ENCODE results near the gene EFEMP2. TPM values are rescaled to one million over a fixed set of nuclear protein-coding genes. Genes with fewer than 3 reads are reported as not detected.
"Not testable (repeated sequence)": the region's sequence is repeated elsewhere in the genome, so short reads cannot be mapped to it uniquely, and the experiment has no call there.

The EFEMP2 gene
- total RNA-seq, 1 donor from 2014 or later: 6.0 TPM

GRCh38 chr11:65900899-65901180, 28.2 kb upstream of the EFEMP2 start:
- no peak for ATAC-seq
- DNase-seq (ENCODE audit: low spot score): no peak

- DNase-seq (ENCODE audit: low spot score): peak; percentile 79
- ATAC-seq: peak; percentile 89
Measured at GRCh38 chr11:65900125-65900898, 27.7 kb upstream of the EFEMP2 start, which contains the start of gene FOSL1. FOSL1 (minus strand) TSS chr11:65900388; CDS start chr11:65900339, 49 bp downstream.

DNA sequence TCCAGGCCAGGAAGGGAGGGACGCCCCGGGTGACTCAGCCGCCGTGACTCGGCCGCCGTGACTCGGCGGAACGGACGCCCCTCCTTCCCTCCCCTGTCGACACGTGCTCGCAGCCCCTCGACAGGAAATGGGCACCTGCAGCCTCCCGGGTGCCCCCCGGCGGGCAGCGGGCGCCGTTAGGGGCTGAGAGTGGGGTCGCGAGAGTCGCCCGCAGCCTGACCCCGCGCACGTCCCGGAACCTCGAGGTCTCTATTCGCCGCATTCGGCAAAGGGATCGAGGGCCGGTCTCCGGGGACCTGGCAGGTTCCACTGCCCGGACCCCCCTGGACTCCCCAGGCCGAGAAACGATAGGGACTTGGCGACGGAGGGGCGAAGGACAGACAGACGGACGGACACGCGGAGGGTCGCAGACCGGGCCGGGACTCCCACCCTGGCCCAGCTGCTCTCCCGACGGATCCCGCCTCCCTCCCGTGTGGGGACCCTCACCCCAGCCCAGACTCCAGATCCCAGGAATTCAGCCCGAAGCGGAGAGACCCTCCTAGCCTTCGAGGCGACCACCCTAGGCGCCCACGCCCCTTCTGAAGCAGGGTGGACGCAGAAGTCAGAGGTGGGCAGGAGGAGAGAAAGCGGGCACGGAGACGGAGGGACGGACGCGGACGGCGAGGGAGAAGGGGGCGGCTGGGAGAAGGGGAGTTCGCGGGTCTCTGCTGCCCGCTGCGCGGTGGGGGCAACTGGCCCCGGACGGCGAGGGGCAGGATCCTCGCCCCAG, 26.9 kb upstream of the EFEMP2 start:
- no peak for DNase-seq (ENCODE audit: low spot score)
- peak; percentile 28 for ATAC-seq

DNA sequence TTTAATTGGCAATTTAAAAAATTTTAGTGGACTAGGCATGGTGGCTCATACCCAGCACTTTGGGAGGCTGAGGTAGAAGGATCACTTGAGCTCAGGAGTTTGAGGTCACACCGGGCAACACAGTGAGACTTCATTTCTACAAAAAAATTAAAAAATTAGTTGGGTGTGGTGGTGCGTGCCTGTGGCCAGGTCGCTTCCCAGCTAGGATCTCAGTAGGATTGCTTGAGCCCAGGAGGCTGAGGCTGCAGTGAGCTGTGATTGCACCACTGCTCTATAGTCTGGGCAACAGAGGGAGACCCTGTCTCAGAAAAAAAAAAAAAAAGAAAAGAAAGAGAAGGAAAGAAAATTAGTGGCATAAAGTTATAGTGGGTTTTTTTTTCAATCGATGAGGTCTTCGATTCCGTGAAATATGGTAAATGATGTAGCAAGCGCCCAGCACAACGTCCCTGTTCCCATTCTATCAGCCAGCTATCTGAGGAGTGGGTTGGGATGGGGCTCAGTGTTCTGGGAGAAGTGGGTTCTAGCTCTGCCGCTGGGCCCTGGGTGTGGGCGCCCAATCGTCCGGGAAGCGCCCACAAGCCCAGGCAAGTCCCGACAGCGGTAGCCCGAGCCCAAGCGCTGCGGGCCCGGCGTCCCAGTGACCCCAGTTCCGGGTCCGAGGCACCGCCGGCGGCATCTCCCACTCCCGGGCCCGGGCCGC, 26.2 kb upstream of the EFEMP2 start:
- no peak for ATAC-seq

GRCh38 chr11:65897020-65897471, 24.4 kb upstream of the EFEMP2 start:
- ATAC-seq (no peak), DNase-seq (ENCODE audit: low spot score) (no peak)

More for the DNA sequence above, 26.2 kb upstream of the EFEMP2 start:
- no peak for DNase-seq (ENCODE audit: low spot score)

DNA sequence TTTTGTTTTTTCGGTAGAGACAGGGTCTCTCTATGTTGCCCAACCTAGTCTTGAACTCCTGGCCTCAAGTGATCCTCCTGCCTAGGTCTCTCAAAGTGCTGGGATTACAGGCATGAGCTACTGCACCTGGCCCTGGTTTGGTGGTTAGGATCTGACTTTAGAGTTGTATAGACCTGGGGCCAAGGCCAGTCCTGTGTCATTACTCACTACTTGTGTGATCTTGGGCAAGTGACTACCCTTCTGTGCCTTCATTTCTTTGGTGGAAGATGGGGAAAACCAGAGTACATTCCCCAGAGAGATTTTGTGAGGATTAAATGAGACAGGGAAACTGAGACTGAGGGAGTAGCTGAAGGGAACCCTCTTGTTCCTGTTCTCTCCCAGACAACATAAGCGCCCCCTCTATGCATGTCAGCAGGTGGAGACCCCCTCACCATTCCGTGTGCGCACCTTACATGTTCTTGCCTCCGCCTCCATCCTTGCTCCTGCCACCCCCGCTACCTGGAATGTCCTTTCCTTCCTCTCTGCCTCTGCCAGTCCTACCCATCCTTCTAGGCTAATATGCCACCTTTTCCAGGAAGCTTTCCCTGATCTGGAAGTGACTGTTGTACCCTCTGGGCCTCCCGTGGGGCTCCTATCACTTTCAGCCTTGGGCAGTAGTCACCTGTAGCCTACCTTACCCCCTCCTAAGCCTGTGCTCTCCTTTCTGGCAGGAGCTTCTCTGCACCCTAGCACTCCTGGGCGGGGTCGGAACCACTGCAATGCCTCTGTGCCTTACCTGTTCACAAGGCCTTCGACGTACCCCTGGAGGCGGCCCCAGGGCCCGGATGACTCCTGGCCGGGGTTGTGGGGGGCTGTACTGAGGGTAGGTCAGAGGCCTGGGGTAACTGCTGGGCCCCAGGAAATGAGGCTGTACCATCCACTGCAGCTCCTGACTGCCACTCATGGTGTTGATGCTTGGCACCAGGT, 23.7 kb upstream of the EFEMP2 start:
- ATAC-seq (no peak), DNase-seq (ENCODE audit: low spot score) (no peak)

DNA sequence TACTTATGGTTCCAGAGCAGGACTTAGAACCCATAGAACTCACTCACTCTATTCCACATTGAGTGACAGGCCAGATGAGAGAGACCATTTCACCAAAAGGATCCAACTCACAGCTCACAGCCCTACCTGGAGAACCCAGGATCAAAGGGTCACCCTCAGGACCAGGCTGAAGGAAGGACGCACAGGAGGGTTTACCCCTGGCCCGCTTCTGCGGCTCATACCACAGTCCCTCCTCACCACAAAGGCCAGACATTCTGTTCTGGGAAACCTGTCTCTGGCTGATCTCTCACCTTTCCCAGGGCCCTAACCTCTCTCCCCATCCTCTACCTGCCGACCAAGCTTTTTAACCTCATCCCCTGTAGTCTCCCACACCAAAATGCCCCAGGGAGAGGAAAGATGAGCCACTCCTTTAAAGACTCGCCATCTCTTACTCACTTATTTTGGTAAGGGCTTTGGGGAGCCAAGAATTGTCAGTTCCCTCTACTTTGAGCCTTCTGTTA, 22.9 kb upstream of the EFEMP2 start:
- no peak for DNase-seq (ENCODE audit: low spot score)
- no peak for ATAC-seq

DNA sequence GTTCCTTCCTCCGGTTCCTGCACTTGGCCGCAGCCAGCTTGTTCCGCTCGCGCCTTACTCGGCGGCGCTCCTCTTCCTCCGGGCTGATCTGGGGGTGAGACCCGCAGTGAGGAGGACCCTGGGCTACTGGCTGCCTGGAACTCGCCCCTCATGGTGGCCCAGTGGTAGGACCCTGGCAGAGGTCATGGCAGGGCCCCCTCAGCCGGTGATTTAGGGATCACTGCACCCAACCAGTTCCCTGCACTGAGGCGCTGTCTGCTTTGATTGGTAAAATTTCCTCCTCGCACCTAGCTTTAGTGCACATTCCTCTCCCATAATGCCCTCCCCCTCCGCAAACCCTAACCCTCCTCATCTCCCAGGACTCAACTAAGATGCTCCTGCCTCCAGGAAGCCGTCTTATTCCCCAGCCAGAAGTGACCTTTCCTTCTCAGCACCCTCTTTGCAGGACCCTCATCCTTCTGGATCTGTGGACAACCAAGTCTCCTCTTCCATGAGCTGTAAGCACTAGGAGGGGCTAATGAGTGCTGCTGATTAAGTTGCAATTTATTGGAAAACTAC, 21.5 kb upstream of the EFEMP2 start:
- DNase-seq (ENCODE audit: low spot score): no peak
- no peak for ATAC-seq

DNA sequence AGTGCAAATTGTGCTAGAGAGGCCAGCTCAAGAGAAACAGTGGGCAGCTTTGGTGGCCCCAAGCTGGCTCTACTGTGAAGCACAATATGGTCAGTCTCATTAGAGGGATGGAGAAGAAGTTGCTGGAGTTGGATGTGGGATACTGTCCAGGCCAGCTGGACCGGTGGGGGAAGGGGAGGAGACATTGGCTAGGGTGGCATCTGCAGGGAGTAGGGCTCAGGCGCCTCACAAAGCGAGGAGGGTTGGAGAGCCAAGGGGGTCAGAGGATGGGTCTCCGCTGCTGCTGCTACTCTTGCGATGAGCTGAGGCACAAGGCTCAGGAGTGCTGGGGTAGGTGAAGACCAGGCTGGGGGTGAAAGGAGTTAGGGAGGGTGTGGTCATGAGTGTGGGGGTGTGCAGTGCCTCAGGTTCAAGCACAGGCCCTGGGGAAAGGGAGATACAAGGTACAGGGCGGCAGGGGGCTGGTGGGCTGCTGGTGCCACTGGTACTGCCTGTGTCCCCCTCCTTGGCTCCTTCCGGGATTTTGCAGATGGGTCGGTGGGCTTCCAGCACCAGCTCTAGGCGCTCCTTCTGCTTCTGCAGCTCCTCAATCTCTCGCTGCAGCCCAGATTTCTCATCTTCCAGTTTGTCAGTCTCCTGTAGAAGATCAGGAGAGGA, 20.2 kb upstream of the EFEMP2 start:
- DNase-seq (ENCODE audit: low spot score): no peak

DNA sequence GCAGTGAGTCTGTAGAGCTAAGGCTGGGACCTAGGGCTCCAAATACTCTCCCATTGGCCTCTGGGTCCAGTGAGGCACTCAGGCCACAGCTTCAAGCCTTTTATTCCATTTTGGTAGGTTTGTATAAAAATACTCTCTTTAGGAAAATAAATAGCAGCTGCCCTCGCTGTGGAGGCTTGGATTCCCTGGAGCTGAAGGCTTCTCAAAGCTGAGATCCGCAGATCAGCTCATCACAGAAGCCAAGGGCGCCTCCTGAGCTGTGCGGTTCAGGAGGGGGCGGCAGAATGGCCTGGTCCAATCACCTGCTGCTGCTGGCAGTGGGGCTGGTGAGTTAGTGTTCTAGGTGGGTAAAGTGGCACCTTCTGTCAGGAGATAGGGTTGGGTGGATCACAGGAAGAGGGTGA, 19.5 kb upstream of the EFEMP2 start:
- not testable (repeated sequence) for ATAC-seq; DNase-seq (ENCODE audit: low spot score)

More for the DNA sequence above, 20.2 kb upstream of the EFEMP2 start:
- no peak for ATAC-seq

DNA sequence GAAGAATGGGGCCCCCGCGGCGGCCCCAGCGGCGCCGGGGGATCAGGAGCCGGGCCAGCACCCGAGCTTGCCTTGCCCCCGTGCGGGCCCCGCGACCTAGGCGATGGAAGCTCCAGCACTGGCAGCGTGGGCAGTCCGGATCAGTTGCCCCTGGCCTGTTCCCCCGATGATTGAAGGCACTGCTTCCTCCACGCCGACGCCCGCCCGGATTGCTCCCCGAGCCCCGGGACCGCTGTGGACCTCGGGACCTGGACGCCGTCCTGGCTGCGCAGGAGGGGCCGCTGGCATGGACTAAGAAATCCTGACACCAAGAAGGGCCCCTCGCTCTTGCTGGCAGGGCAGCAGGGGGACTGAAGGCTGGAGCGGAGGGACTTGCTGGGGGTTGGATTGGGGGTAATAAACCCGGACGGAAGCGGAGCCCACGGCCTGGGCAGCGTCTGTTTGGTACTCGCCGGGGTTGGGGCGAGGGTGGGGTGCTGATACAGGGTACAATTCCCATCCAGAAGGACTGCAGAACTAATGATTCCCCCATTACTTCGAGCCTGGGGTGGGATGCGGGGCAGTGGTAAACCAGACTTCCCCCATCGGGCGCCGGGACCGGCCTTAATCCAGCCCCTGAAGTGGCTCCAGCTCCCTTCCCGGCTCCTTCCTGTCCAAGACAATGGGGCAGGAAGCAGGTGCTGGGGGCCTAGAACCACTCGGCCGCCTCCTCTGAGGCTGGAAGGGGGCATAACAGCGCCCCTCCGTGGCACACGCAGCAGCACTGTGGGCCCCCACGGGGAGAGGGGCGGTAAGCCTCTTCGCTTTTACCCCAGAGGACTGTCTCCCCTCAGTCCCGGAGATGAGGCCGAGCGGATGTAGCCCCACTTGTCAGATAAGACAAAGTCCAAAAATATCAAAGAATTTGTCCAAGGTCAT, 18.9 kb upstream of the EFEMP2 start:
- ATAC-seq: no peak

DNA sequence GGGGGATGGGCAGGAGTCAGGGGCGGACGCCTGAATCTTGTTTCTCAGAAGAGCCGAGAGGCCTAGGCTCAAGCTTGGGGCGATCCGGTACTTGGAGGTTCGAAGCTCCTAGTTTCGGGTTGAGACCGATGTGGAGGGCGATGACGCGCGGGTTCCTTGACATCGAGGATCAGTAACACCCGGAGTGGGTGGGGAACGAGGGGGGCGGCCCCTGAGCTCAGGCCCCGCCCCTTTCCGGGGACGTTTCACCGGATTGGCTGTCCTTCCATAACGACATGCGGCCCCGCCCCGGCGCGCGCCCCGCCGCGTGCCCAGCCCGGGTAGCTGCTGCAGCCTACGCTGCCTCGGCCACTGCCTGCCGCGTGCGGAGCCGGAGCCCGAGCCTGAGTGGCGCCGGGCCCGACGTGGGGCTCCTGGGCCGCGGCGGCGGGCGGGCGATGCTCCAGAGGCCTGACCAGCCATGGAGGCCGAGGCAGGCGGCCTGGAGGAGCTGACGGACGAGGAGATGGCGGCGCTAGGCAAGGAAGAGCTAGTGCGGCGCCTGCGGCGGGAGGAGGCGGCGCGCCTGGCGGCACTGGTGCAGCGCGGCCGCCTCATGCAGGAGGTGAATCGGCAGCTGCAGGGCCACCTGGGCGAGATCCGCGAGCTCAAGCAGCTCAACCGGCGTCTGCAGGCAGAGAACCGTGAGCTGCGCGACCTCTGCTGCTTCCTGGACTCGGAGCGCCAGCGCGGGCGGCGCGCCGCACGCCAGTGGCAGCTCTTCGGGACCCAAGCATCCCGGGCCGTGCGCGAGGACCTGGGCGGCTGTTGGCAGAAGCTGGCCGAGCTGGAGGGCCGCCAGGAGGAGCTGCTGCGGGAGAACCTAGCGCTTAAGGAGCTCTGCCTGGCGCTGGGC, 18.0 kb upstream of the EFEMP2 start, which contains the start of gene CCDC85B:
TSS of gene CCDC85B (plus strand) at position 350 of the 895 bp plus-strand sequence. CDS start at position 461, 111 bp downstream.
- DNase-seq (ENCODE audit: low spot score): peak; percentile 97
- peak; percentile 84 for ATAC-seq

More for the DNA sequence above, 18.9 kb upstream of the EFEMP2 start:
- DNase-seq (ENCODE audit: low spot score): no peak

DNA sequence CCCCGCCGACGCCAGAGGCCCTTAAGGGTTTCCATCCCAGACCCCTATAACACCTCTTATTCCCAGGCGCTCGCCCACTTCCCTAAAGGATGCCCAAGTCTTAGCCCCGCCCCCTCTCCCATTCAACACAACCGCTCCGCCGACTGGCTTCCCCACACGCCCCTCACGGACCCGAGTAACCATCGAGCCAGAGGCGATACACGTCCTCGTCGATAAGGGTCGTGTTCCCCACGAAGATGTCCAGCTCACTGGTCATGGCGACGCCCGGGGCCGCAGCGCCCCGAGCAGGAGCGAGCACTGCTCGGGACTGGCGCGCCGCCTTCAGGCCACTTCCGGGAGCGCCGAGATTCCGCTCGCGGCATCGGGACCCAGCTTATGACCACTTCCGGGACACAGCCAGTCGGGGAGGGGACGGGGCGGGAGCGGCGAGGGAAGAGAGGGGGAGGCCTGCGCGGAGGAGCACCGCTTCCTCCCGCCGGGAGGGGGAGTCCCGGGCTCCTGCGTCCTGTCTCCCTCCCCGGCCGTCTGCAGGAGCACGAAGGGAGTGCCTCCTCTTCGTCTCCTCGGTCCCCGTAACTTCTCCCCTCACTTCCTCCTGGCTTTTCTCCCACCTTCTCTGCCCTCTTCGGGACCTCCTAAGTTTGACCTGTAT, 15.7 kb upstream of the EFEMP2 start, which contains the start of gene FIBP:
TSS of gene FIBP (minus strand) at position 309 of the 652 bp plus-strand sequence. CDS start at position 256, 53 bp downstream.
- peak; percentile 97 for DNase-seq (ENCODE audit: low spot score)
- peak; percentile 82 for ATAC-seq

DNA sequence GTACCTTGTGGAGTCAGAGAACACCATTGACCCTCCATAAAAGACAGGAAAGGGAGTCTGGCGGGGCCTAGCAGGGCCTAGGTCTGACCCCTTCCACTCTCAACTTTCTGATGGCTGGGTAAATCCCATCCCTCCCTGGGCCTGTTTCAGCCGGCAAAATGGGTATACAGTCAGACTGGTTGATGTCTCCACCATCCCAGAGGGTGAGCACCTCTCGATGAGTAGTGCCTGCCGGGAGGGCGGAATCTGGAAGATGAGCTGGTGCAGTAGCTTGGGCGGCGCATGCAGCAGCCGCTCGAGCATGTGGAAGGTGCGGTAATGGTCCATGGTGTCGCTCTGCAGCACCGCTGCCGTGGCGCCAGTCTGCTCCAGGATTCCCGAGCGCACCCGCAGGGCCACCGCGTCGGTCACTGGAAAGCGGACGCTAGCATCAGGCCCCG, 15.1 kb upstream of the EFEMP2 start:
- ATAC-seq (no peak), DNase-seq (ENCODE audit: low spot score) (no peak)

DNA sequence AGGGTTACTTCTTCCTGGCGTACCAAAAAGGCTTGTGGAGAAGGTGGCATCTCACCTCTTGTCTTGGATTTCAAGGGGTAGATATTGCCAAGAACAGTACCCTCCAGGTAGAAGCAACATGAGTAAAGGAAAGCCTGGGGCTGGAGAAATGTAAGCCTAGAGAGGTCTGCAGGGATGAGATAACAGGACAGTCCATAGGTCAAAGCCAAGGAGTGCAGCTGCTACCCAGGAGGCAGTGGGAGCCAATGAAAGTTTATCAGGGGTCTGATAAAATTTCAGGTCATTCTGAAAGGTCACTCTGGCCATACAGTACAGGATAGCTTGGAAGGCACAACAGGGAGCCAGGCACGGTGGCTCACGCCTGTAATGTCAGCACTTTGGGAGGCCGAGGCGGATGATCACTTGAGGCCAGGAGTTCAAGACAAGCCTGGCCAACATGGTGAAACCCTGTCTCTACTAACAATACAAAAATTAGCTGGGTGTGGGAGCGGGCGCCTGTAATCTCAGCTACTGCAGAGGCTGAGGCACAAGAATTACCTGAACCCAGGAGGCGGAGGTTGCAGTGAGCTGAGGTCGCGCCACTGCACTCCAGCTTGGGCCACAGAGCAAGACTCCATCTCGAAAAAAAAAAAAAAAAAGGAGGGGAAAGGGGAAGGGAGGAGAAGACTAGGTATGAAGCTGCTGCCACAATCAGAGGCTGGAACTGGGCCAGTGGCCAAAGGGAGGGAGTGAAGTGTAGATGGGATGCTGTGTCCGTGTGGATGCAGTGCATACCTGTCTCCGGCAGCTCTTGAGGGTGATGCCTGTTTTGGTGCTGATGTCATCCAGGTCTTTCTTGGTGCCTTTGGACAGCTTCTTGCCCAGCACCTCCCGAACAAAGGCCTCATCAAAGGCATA, 14.5 kb upstream of the EFEMP2 start:
- ATAC-seq (no peak), DNase-seq (ENCODE audit: low spot score) (no peak)
